WTC11 (cell line): ENCODE data around the gene USP2.

ENCODE experiments used
- ELF4 ChIP-seq: sonication (generic); formaldehyde crosslinking; IDR thresholded peaks from 2 replicates; pipeline ENCODE4 v1.8.1; 2022; ENCODE audit warnings: low read depth, mild to moderate bottlenecking, moderate library complexity, missing genetic modification reagents
- ETV6 ChIP-seq: sonication (generic); formaldehyde crosslinking; IDR thresholded peaks from 2 replicates; pipeline ENCODE4 v1.8.1; 2022; ENCODE audit warnings: mild to moderate bottlenecking, missing genetic modification reagents
- FOXP4 ChIP-seq: sonication (generic); formaldehyde crosslinking; IDR thresholded peaks from 2 replicates; pipeline ENCODE4 v1.8.0; 2022; ENCODE audit warnings: mild to moderate bottlenecking, missing genetic modification reagents
- HMGXB4 ChIP-seq: sonication (generic); formaldehyde crosslinking; IDR thresholded peaks from 2 replicates; pipeline ENCODE4 v1.8.1; 2023; ENCODE audit warnings: mild to moderate bottlenecking, moderate library complexity, missing genetic modification reagents
- PREB ChIP-seq: sonication (generic); formaldehyde crosslinking; IDR thresholded peaks from 2 replicates; pipeline ENCODE4 v1.8.1; 2022; ENCODE audit warnings: mild to moderate bottlenecking, missing genetic modification reagents, moderate library complexity, borderline replicate concordance
- TEAD4 ChIP-seq: sonication (generic); formaldehyde crosslinking; IDR thresholded peaks from 2 replicates; pipeline ENCODE4 v1.8.0; 2022; ENCODE audit warnings: mild to moderate bottlenecking, missing genetic modification reagents
- USF2 ChIP-seq: sonication (generic); formaldehyde crosslinking; IDR thresholded peaks from 2 replicates; pipeline ENCODE4 v1.8.1; 2023; ENCODE audit warnings: mild to moderate bottlenecking, missing genetic modification reagents, moderate library complexity
- ZNF232 ChIP-seq: sonication (generic); formaldehyde crosslinking; IDR thresholded peaks from 2 replicates; pipeline ENCODE4 v1.8.0; 2022; ENCODE audit warnings: mild to moderate bottlenecking, missing genetic modification reagents
- TF ChIP-seq, protein P1 (sequence below): sonication (generic); formaldehyde crosslinking; IDR thresholded peaks from 2 replicates; pipeline ENCODE4 v1.8.1; 2022; ENCODE audit warnings: low read depth, missing genetic modification reagents, borderline replicate concordance
- TF ChIP-seq, protein P2 (sequence below): fragments of 200-600 bp; IDR thresholded peaks from 2 replicates; pipeline ENCODE4 v1.8.0; 2022; ENCODE audit warnings: antibody characterized with exemption

DNA sequence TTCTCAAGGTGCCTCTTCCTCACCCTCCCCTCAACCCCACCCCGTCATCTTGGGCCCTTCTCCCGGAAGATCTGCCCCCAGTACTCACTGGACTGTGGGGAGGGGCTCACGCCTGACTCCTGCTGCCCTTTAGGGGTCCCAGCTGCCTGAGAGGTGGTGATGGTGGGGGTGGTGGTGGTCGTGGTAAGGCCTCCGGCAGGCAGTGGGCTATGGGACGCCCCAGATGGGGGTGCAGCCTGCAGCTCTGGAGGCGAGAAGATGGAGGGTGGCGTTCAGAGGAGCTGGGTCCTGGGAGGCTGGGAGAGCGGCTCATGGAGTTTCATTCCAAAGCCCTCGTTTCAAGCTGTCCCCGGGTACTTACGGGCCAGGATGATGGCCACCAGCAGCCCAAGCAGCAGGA lies 35.8 kb downstream of the USP2 start:
- TF ChIP-seq, protein P1, sequence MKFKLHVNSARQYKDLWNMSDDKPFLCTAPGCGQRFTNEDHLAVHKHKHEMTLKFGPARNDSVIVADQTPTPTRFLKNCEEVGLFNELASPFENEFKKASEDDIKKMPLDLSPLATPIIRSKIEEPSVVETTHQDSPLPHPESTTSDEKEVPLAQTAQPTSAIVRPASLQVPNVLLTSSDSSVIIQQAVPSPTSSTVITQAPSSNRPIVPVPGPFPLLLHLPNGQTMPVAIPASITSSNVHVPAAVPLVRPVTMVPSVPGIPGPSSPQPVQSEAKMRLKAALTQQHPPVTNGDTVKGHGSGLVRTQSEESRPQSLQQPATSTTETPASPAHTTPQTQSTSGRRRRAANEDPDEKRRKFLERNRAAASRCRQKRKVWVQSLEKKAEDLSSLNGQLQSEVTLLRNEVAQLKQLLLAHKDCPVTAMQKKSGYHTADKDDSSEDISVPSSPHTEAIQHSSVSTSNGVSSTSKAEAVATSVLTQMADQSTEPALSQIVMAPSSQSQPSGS (CRISPR knock-in tag) = no peak
- no peak for TF ChIP-seq ZNF232 (CRISPR knock-in tag)
- no peak for TF ChIP-seq TEAD4 (CRISPR knock-in tag)
- TF ChIP-seq ELF4 (CRISPR knock-in tag) = no peak
- TF ChIP-seq, protein P2, sequence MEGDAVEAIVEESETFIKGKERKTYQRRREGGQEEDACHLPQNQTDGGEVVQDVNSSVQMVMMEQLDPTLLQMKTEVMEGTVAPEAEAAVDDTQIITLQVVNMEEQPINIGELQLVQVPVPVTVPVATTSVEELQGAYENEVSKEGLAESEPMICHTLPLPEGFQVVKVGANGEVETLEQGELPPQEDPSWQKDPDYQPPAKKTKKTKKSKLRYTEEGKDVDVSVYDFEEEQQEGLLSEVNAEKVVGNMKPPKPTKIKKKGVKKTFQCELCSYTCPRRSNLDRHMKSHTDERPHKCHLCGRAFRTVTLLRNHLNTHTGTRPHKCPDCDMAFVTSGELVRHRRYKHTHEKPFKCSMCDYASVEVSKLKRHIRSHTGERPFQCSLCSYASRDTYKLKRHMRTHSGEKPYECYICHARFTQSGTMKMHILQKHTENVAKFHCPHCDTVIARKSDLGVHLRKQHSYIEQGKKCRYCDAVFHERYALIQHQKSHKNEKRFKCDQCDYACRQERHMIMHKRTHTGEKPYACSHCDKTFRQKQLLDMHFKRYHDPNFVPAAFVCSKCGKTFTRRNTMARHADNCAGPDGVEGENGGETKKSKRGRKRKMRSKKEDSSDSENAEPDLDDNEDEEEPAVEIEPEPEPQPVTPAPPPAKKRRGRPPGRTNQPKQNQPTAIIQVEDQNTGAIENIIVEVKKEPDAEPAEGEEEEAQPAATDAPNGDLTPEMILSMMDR = no peak
- no peak for TF ChIP-seq HMGXB4 (CRISPR knock-in tag)
- no peak for TF ChIP-seq ETV6 (CRISPR knock-in tag)
- TF ChIP-seq FOXP4 = no peak
- no peak for TF ChIP-seq PREB (CRISPR knock-in tag)
- TF ChIP-seq USF2 (CRISPR knock-in tag) = no peak
